GM12875 (cell line): ENCODE results near the gene RNU1-3.
"Not testable (repeated sequence)": the region's sequence is repeated elsewhere in the genome, so short reads cannot be mapped to it uniquely, and the experiment has no call there.

Experiments used
- H3K4me3 ChIP-seq: one replicate; pipeline ENCODE4 v1.5.1; 2011; ENCODE audit warnings: low read depth, low read length, control low read depth
- TF ChIP-seq, protein P1 (sequence below): IDR thresholded peaks from 2 replicates; pipeline ENCODE4 v1.5.1; 2011; ENCODE audit warnings: low read depth, mild to moderate bottlenecking, control low read depth, inconsistent platforms, low read length, moderate library complexity, borderline replicate concordance; ENCODE audit not compliant: insufficient read depth

RNU1-3 gene

DNA sequence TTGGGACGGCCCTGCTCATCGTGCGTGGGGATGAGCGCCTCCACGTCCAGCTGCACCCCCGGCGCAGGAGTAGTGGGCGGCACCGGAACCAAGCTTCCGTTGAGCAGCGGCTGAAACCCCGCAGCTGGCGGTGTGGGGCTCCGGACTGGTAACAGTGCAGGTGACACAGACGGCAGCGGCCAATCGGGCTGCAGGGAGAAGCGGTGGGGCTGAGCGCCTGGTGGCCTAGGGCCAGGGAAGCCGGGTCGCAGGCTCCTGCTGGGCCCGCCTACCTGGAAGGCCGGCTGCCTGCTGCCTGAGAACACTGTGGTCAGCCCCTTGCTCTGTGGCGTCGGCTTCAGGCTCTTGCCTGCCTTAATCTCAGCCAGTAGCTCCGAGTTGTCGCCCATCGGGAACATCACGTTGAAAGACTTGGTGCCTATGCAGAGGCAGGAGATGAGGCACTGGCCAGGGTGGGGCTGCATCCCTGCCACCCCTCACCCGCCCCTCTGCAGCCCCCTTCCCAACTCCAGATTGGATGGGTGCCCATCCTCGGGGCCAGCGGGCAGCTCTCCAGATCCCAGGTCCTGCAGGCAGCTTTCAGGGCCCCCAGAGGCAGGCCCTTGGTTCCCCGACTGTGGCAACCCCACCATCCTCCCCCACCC is 29.9 kb upstream of the RNU1-3 start:
- H3K4me3 ChIP-seq: not testable (repeated sequence)

GRCh38 chr1:16694308-16694702 is 27.6 kb upstream of the RNU1-3 start:
- not testable (repeated sequence) for H3K4me3 ChIP-seq

- H3K4me3 ChIP-seq: not testable (repeated sequence)
Observed at GRCh38 chr1:16693449-16694307, 26.9 kb upstream of the RNU1-3 start.

- not testable (repeated sequence) for H3K4me3 ChIP-seq
Observed at GRCh38 chr1:16692717-16693448, 26.1 kb upstream of the RNU1-3 start.

GRCh38 chr1:16692283-16692682 is 25.5 kb upstream of the RNU1-3 start:
- not testable (repeated sequence) for H3K4me3 ChIP-seq

GRCh38 chr1:16690971-16691682 is 24.4 kb upstream of the RNU1-3 start:
- H3K4me3 ChIP-seq: not testable (repeated sequence)

GRCh38 chr1:16687132-16687800 is 20.5 kb upstream of the RNU1-3 start:
- not testable (repeated sequence) for H3K4me3 ChIP-seq

DNA sequence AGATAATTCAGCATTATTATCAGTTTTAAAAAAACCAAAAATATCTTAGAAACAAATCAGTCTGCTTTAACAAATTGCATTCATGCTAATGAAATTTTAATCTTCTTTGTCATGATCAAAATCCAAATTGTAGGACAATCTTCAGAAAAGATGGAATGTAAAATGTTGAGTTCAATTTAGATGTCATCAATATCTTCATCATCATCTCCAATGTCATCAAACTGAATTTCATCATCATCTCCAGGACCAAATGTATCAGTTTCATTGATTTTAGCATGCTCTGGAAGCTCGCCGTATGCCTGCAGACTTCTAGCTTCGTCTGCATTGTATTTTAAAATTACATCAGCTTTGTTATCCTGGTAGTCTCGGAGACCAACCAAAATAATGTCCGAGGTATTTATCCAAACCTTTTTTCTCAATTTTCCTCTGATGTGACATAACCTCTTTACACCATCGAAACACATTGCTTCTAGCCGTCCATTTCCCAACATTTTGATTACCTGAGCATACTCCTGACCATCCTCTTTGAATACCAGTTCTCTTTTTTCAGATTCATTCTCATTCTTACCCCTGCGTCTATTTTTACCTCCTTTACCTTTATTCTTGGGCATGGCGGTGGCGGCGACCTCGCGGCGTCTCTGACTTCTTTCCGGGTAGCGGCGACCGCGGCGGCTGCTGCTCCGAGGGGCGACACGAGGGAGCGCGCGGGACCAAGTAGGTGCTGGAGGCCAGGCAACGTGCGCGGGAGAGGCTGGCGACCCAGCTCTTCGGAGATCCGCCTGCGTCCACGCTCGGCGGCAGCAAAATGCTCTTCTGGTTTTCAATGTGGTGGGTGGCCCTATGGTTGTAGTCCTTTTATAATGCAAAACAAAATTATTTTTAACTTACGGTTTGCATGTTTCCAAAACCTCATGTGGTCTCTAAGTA is 19.0 kb upstream of the RNU1-3 start:
- H3K4me3 ChIP-seq: not testable (repeated sequence)

DNA sequence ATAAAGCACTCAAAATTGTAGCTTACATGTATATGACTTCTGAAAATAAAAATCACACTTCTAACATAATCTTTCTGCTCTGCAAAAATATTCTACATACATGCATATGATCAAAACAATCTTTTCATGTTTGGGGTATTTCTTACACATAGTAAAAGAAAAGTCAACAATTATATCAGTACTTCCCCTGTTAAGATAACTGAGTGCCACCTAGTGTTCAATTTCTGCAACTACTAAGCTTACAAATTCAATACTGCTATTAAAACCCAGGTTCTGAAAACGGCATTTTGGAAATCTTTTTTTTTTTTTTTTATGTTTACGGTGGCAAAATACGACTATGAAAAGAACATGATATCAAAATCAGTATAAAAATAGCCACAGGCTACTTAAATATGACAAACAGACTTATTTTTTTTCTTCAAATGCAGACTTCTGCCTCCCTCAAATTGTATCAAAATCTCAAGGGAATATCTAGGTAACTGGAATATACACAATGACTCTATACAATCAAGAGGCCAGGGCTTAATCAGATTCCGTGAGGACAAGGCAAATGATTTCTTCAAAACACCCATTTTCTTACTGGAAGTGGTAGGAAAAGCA is 18.1 kb upstream of the RNU1-3 start:
- H3K4me3 ChIP-seq: not testable (repeated sequence)
- TF ChIP-seq, protein P1, sequence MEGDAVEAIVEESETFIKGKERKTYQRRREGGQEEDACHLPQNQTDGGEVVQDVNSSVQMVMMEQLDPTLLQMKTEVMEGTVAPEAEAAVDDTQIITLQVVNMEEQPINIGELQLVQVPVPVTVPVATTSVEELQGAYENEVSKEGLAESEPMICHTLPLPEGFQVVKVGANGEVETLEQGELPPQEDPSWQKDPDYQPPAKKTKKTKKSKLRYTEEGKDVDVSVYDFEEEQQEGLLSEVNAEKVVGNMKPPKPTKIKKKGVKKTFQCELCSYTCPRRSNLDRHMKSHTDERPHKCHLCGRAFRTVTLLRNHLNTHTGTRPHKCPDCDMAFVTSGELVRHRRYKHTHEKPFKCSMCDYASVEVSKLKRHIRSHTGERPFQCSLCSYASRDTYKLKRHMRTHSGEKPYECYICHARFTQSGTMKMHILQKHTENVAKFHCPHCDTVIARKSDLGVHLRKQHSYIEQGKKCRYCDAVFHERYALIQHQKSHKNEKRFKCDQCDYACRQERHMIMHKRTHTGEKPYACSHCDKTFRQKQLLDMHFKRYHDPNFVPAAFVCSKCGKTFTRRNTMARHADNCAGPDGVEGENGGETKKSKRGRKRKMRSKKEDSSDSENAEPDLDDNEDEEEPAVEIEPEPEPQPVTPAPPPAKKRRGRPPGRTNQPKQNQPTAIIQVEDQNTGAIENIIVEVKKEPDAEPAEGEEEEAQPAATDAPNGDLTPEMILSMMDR: peak; percentile 19; the same call in 1 of the 2 replicates

DNA sequence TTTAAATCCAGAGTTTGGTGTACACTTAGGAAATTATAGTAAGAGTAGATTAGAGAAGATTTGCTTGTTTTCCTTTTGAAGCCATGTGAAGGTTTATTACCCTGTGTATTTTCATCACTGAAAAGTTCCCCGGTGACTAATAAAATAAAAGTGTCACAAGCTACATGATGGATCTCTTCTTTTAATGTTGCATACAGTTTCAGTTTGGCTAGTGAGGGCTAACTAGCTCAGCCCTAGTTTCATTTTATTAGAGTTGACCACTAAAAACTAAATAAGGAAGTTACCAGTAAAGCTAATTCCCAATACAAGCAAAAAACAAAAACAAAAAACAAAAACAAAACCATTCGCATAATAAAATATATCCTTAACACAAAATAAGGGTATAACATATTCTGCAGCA is 17.4 kb upstream of the RNU1-3 start:
- not testable (repeated sequence) for H3K4me3 ChIP-seq

- not testable (repeated sequence) for H3K4me3 ChIP-seq
Observed at GRCh38 chr1:16682803-16683202, 16.1 kb upstream of the RNU1-3 start.

DNA sequence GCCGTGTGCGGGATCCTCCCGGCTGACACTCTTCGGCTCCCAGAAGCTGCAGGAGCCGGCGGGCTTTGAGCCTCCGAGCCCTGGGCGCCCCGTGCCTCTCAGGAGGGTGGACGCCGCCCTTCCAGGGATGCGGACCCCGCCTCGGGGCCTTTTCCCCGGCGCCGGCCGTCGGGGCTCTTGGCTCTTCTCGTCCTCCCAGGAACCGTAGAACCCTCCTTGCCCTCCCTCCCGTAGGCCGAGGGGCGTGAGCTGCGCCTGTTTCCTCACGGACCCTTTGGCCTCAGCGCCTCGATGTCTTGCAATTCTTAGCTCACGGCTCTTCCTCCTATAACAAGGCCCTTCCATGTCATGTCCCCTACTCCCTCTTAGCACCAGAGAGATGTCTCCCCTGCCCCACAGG is 13.6 kb upstream of the RNU1-3 start:
- not testable (repeated sequence) for H3K4me3 ChIP-seq
